B cell (primary cell): ENCODE results near the gene LAT. TPM values are rescaled to one million over a fixed set of nuclear protein-coding genes. Genes with fewer than 3 reads are reported as not detected.

ENCODE experiments used
- ATAC-seq: fragments of 200-7000 bp; cut with Tn5 transposase; one replicate; pipeline ENCODE4 v1.10.0; 2021; ENCODE audit warnings: low read depth, mild to moderate bottlenecking, moderate number of reproducible peaks, moderate library complexity
- CTCF ChIA-PET: fragments of 350-600 bp; sonication (Branson Sonifier 250); formaldehyde crosslinking; loops from one replicate; lab custom pipeline; 2021; ENCODE audit warnings: antibody characterized with exemption, inconsistent platforms; lab: Charles Lee
- POLR2A ChIA-PET: fragments of 350-600 bp; sonication (Branson Sonifier 250); formaldehyde crosslinking; loops from one replicate; lab custom pipeline; 2021; ENCODE audit warnings: antibody characterized with exemption; lab: Charles Lee
- DNase-seq: peaks from one replicate; pipeline ENCODE4 v3.0.0; 2013
- H2AFZ ChIP-seq: 2 replicates; pipeline ENCODE4 v1.6.1; 2012; ENCODE audit warnings: mild to moderate bottlenecking, low read depth, low read length; ENCODE audit not compliant: insufficient read depth, poor library complexity, severe bottlenecking
- H3K27ac ChIP-seq, 2 donors: 1 replicate in 1 of 2; 2 replicates in 1 of 2; pipeline ENCODE4 v1.5.1; 2012 to 2013; ENCODE audit warnings: low read length in 2 of 2, mild to moderate bottlenecking in 2 of 2, moderate library complexity in 1 of 2
- H3K27me3 ChIP-seq, 4 experiments: fragments of 200-600 bp in 1 of 4; sonication (generic) in 1 of 4; replicated peaks in 1 of 4; 1 replicate in 2 of 4; 2 replicates in 2 of 4; pipeline versions ENCODE4 v1.6.1 to v1.7.0; 2013 to 2016; ENCODE audit warnings: low read length in 3 of 4, mild to moderate bottlenecking in 2 of 4, mixed read lengths in 1 of 4, moderate library complexity in 1 of 4; ENCODE audit not compliant: insufficient read depth in 4 of 4, control insufficient read depth in 3 of 4; ENCODE audit errors: control extremely low read depth in 1 of 4
- H3K36me3 ChIP-seq, 2 experiments: replicated peaks in 1 of 2; 1 replicate in 1 of 2; 2 replicates in 1 of 2; pipeline versions ENCODE4 v1.6.1 to v1.7.1; 2013; ENCODE audit warnings: low read length in 1 of 2; ENCODE audit not compliant: insufficient read depth in 2 of 2, control insufficient read depth in 1 of 2; ENCODE audit errors: control extremely low read depth in 1 of 2, extremely low read depth in 1 of 2
- H3K4me1 ChIP-seq, 2 donors: fragments of 200-600 bp in 1 of 2; sonication (generic) in 1 of 2; 1 replicate in 1 of 2; 2 replicates in 1 of 2; pipeline versions ENCODE4 v1.5.1 to v1.6.1; 2013 to 2017; ENCODE audit warnings: low read length in 2 of 2; ENCODE audit not compliant: control insufficient read depth in 2 of 2, insufficient read depth in 2 of 2
- H3K4me2 ChIP-seq: replicated peaks from 2 replicates; pipeline ENCODE3; 2012; ENCODE audit warnings: mild to moderate bottlenecking, low read depth, low read length; ENCODE audit not compliant: poor library complexity, severe bottlenecking
- H3K4me3 ChIP-seq, 5 experiments: fragments of 200-600 bp in 1 of 5; sonication (generic) in 1 of 5; 1 replicate in 3 of 5; 2 replicates in 2 of 5; pipeline versions ENCODE4 v1.5.1 to v1.7.0; 2011 to 2016; ENCODE audit warnings: low read length in 4 of 5, mild to moderate bottlenecking in 4 of 5, low read depth in 2 of 5, control low read depth in 1 of 5, moderate library complexity in 1 of 5; ENCODE audit not compliant: insufficient read depth in 1 of 5; ENCODE audit errors: control extremely low read depth in 1 of 5, extremely low read depth in 1 of 5
- H3K79me2 ChIP-seq: fragments of 200-600 bp; sonication (generic); one replicate; pipeline ENCODE4 v1.6.0; 2016; ENCODE audit warnings: low read length; ENCODE audit not compliant: control insufficient read depth, insufficient read depth
- H3K9ac ChIP-seq: fragments of 200-600 bp; sonication (generic); 2 replicates; pipeline ENCODE4 v1.6.1; 2017; ENCODE audit warnings: mild to moderate bottlenecking, low read length, moderate library complexity
- H3K9me3 ChIP-seq, 3 donors: one replicate each; pipeline versions ENCODE4 v1.6.1 to v1.7.1; 2013; ENCODE audit warnings: low read length in 2 of 3; ENCODE audit not compliant: control insufficient read depth in 2 of 3, insufficient read depth in 1 of 3; ENCODE audit errors: control extremely low read depth in 1 of 3
- H4K20me1 ChIP-seq: 2 replicates; pipeline ENCODE4 v1.6.0; 2012; ENCODE audit warnings: mild to moderate bottlenecking, low read length; ENCODE audit not compliant: insufficient read depth, control insufficient read depth, poor library complexity, severe bottlenecking
- H3K27ac Mint-ChIP-seq: one replicate; pipeline ENCODE4 v1.8.0; 2021; ENCODE audit warnings: mixed read lengths
- H3K27me3 Mint-ChIP-seq: one replicate; pipeline ENCODE4 v1.8.0; 2021; ENCODE audit warnings: mixed read lengths
- H3K4me1 Mint-ChIP-seq: one replicate; pipeline ENCODE4 v1.8.0; 2021; ENCODE audit warnings: mixed read lengths
- H3K4me3 Mint-ChIP-seq: one replicate; pipeline ENCODE4 v1.8.0; 2021; ENCODE audit warnings: mixed read lengths
- H3K9me3 Mint-ChIP-seq: one replicate; pipeline ENCODE4 v1.8.0; 2022; ENCODE audit warnings: mixed read lengths; ENCODE audit not compliant: insufficient read depth
- EZH2 ChIP-seq: IDR thresholded peaks from 2 replicates; pipeline ENCODE4 v1.6.1; 2012; ENCODE audit warnings: borderline replicate concordance, low read depth, mild to moderate bottlenecking, moderate library complexity, low read length; ENCODE audit not compliant: insufficient read depth, poor library complexity, severe bottlenecking
- WGBS: methylation state at CpG from one replicate; pipeline ENCODE4 v1.1.5; 2013; ENCODE audit warnings: missing lambda C conversion rate; ENCODE audit not compliant: insufficient coverage; 5-methylcytosine and 5-hydroxymethylcytosine counted together
- intact Hi-C: fragments of 100-400 bp; cut with micrococcal nuclease; formaldehyde crosslinking; loops from one replicate; pipeline ENCODE4 v1.10.0; 2022
- polyA plus RNA-seq: library from polyadenylated mRNA; depleted of rRNA; stranded (reverse); fragments of >200 nt; gene quantifications from 2 replicates; pipeline ENCODE4 v1.2.3, GENCODE V29; 2012
- total RNA-seq, 2 donors: library from RNA; stranded (reverse); fragments of 120-200 nt in 1 of 2; gene quantifications; 1 replicate in 1 of 2; 2 replicates in 1 of 2; pipeline versions ENCODE4 v1.2.3 to v1.2.4, GENCODE V29; 2013 to 2022
- TF ChIP-seq, protein P1 (sequence below): fragments of 200-600 bp; IDR thresholded peaks from one replicate; pipeline ENCODE4 v1.8.0; 2022; ENCODE audit warnings: antibody characterized with exemption, mild to moderate bottlenecking

LAT gene
- total and polyA plus RNA-seq, 2 donors (not counting 1 experiment from before 2014, with no cell fraction given), result 10.6 to 12.2 TPM

DNA sequence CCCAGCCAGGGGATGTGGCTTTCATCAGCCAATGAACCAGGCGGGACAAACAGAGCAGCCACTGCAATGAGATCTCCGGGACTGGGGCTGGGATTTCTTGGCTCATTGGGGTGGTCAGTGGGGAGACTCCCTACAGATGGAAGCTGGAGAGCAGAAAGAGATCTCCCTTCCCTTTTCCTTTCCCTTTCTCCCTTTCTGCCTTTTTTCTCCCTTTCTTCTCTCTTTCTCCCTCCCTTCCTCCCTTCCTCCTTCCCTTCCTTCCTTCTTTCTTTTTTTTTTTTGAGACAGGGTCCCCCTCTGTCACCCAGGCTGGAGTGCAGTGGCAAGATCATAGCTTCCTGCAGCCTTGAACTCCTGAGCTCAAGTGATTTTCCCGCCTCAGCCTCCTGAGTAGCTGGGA, 14.0 kb downstream of the LAT start:
- H3K9me3 ChIP-seq, result no peaks in the 10 kb centered on the region
- ChIA-PET CTCF (no interaction called here), POLR2A (no interaction called here)
- Mint-ChIP-seq H3K27ac (no peak overlapping the region), H3K4me1 (peaks cover 8% of the 10 kb centered on the region), H3K4me3 (no peak overlapping the region), H3K9me3 (no peaks in the 10 kb centered on the region), H3K27me3 (peaks cover 1% of the 10 kb centered on the region)
- no peak for ATAC-seq
- H2AFZ ChIP-seq, result no peak overlapping the region
- TF ChIP-seq, protein P1, sequence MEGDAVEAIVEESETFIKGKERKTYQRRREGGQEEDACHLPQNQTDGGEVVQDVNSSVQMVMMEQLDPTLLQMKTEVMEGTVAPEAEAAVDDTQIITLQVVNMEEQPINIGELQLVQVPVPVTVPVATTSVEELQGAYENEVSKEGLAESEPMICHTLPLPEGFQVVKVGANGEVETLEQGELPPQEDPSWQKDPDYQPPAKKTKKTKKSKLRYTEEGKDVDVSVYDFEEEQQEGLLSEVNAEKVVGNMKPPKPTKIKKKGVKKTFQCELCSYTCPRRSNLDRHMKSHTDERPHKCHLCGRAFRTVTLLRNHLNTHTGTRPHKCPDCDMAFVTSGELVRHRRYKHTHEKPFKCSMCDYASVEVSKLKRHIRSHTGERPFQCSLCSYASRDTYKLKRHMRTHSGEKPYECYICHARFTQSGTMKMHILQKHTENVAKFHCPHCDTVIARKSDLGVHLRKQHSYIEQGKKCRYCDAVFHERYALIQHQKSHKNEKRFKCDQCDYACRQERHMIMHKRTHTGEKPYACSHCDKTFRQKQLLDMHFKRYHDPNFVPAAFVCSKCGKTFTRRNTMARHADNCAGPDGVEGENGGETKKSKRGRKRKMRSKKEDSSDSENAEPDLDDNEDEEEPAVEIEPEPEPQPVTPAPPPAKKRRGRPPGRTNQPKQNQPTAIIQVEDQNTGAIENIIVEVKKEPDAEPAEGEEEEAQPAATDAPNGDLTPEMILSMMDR, result no peak
- TF ChIP-seq EZH2, result no peak
- H3K27ac ChIP-seq, result no peak overlapping the region
- no peaks in the 10 kb centered on the region for H3K79me2 ChIP-seq
- intact Hi-C loops, result no loop called here
- H3K36me3 ChIP-seq, result no peaks in the 10 kb centered on the region
- H3K4me2 ChIP-seq, result no peak overlapping the region
- H3K27me3 ChIP-seq, result peaks cover 0 to 6% (median 0%) of the 10 kb centered on the region in 4 experiments
- no peak overlapping the region for H3K9ac ChIP-seq
- peaks cover 8% of the 10 kb centered on the region in 2 donors for H3K4me1 ChIP-seq
- H3K4me3 ChIP-seq, result no peak overlapping the region
- DNase-seq, result no peak
- H4K20me1 ChIP-seq, result no peaks in the 10 kb centered on the region
- 100% methylated on average over 1 of the region's 3 CpGs for WGBS

GRCh38 chr16:28999577-28999976, 14.7 kb downstream of the LAT start:
- ChIA-PET CTCF (no interaction called here), POLR2A (no interaction called here)

More at GRCh38 chr16:28999577-28999976, 14.7 kb downstream of the LAT start:
- intact Hi-C loops, result no loop called here
- ATAC-seq, result no peak
- H3K27ac ChIP-seq, result no peak overlapping the region
- H3K27ac Mint-ChIP-seq, result no peak overlapping the region
- TF ChIP-seq, protein P1, result no peak
- no peak for TF ChIP-seq EZH2
- H3K4me1 ChIP-seq, result peaks cover 8% of the 10 kb centered on the region in 2 donors
- peaks cover 8% of the 10 kb centered on the region for H3K4me1 Mint-ChIP-seq
- H4K20me1 ChIP-seq, result no peaks in the 10 kb centered on the region
- H3K4me3 ChIP-seq, result no peak overlapping the region
- H3K9me3 Mint-ChIP-seq, result no peaks in the 10 kb centered on the region
- peaks cover 0 to 6% (median 0%) of the 10 kb centered on the region in 4 experiments for H3K27me3 ChIP-seq
- no peak for DNase-seq
- H3K79me2 ChIP-seq, result no peaks in the 10 kb centered on the region
- H3K9me3 ChIP-seq, result no peaks in the 10 kb centered on the region
- WGBS, result 56% methylated on average over 4 of the region's 4 CpGs
- peak overlapping the region; percentile 34 for H3K4me2 ChIP-seq
- no peak overlapping the region for H3K4me3 Mint-ChIP-seq
- H2AFZ ChIP-seq, result no peak overlapping the region
- H3K27me3 Mint-ChIP-seq, result peaks cover 5% of the 10 kb centered on the region
- no peaks in the 10 kb centered on the region for H3K36me3 ChIP-seq
- H3K9ac ChIP-seq, result no peak overlapping the region
